C4-2B (cell line): ENCODE results near the gene CD14.

Source experiments
- H3K27ac ChIP-seq: fragments of 450-650 bp; 2 replicates; pipeline ENCODE4 v1.5.1; 2017
- CTCF ChIP-seq: fragments of 450-650 bp; conservative IDR thresholded peaks from 2 replicates; pipeline ENCODE4 v1.5.1; 2017; ENCODE audit warnings: mild to moderate bottlenecking
- ZFX ChIP-seq: fragments of 450-650 bp; IDR thresholded peaks from 2 replicates; pipeline ENCODE4 v1.6.1; 2017

The CD14 gene

GRCh38 chr5:140588311-140589070 lies 44.5 kb downstream of the CD14 start:
- TF ChIP-seq ZFX (no peak), CTCF (no peak)
- no peak overlapping the region for H3K27ac ChIP-seq

GRCh38 chr5:140587495-140587894 lies 45.5 kb downstream of the CD14 start:
- no peak for TF ChIP-seq ZFX
- TF ChIP-seq CTCF = no peak
- no peak overlapping the region for H3K27ac ChIP-seq
